GM21515 (cell line): ENCODE data around the gene NEDD9.

ENCODE experiments used
- ATAC-seq: cut with Tn5 transposase; IDR thresholded peaks from one replicate; pipeline ENCODE4 v1.9.1; 2021; ENCODE audit not compliant: unreplicated experiment

Gene NEDD9

DNA sequence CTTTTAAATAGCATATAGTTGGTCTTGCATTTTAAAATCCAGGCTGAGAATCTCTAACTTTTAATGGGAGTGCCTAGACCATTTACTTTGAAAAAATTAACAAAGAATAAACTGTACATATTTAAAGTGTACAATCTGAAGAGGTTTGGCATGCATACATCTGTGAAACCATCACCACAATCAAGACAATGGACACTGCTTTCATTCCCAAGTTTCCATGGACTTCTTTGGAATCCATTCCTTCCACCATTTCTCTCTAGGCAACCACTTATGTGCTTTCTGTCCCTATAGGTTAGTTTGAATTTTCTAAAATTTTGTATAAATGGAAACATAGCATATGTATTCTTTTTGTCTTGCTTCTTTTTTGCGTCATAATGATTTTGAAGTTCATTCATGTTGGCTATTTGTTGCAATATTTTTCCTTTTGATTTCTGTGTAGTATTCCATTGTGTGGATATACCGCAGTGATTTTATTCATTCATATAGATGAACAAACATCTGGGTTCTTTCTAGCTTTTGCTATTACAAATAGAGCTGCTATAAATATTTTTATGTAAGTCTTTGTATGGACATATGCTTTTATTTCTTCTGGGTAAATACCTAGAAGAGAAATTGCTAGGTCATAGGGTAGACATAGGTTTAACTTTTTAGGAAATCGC, 50.9 kb downstream of the NEDD9 start:
- no peak for ATAC-seq

DNA sequence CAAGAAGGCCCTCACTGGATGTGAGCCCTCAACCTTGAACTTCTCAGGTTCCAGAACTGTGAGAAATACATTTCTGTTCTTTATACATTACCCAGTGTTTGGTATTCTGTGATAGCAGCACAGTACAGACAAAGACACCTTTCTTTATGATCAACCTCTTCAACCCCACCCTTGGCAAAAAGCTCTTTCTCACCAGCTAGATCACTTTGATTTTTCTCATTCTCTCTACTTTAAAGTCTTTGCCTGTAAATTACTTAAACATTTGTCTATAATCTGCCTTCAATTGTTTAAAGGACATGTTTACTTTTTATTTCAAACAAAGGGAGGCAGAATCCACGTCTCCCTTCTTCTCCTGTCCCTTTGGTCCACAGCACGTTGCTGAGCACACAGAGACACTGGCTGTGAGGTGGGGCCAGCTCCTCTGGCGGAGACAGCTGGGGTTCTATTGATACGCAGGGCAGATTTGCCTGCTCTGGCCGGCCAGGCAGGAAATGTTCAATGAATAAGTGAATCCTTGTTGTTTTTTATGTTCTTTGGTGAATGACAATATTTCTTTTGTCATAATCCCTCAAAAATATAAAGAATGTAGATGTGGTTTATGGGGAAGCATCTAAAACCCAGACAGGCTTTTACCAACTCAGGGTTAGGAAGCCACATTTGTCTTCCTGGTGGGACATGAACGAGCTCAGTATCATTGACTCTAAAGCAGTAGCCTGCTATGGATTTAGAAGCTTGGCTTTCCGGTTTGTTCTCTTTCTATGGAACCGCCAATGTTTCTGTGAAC, 52.9 kb downstream of the NEDD9 start:
- no peak for ATAC-seq

DNA sequence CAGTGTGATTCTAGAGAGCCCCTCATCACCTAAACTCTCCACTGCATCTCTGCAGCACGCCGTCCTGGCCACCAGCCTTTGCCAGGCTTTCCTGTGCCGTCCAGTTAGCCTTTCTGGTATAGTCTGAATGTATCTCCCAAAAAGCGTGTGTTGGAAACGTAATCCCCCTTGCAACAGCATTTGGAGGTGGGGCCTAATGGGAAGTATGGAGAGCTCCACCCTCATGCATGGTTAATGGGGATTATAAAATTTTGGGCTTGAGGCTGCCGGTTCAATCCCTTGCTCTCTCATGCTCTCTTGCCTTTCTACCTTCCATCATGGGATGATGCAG, 53.4 kb downstream of the NEDD9 start:
- no peak for ATAC-seq

DNA sequence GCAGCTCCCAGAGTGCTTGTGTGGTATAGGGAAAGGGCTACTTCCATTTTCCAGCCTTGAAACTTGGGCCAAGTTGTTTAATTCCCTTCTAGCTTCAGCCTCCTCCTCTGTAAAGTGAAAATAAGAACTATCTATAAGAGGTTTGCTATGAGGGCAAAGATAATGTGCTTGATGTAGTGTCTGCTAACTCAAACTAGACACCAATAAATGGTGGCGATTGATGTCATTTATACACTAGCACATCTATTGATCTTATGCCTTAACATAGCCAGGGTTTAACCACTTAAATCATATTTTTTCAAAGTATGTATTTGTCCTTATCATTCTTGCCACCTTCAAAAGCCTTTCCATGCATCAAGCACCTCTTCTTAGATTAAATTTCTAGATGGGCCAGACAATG, 55.2 kb downstream of the NEDD9 start:
- no peak for ATAC-seq

DNA sequence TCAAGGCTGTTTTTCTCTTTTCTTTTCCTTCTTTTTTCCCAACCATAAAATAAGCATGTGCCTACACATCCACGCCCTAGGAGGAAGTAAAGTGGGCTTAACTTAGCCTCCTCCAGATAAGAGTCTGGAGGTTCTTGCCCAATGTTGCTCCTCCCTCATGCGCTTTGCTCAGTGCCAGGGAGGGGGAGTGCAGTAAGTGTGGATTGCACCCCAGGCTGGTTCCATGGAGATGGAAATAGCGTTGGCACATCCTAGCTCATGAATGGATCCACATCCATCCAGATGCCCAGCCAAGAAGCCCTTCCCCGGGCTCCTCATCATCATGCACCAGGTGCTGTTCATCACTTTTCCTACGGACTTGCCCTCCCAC, 58.2 kb downstream of the NEDD9 start:
- no peak for ATAC-seq

DNA sequence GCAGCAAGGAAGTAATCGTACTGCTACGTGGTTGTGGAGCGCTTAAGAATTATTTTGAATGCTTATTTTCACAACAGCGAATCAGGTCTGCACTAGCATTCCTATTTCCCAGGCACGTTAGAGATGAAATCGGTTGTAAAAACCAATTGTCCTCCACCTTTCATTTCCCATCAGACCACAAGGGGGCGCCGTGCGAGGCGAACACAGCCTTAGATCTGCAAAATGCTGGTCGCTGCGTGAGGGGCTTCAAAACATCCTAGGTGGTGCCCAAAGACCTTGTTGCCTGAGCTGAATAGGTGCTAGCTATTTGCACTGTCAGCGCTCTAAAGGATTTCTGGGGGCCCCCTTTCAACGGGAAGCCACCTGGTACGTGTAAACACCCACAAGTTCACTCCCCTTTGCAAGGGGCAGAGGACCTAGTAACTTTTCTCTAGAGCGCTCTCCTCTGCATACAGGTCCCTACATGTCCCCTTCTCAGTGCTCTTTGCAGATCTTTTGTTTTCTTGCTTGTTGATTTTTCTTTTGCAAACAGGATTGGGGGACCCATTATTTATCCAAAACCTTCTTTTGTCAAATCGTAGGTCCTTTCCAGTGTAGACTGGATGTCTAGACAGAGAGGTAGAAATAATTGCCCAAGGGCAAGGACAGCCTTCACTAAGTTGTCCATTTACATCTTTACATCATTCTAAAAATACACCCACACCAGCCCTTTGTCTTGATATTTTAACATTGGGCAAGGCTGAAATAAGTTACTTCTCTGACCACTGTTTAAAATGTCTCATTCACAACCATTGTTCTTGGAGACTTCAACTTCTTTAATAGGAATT, 59.8 kb downstream of the NEDD9 start:
- no peak for ATAC-seq

DNA sequence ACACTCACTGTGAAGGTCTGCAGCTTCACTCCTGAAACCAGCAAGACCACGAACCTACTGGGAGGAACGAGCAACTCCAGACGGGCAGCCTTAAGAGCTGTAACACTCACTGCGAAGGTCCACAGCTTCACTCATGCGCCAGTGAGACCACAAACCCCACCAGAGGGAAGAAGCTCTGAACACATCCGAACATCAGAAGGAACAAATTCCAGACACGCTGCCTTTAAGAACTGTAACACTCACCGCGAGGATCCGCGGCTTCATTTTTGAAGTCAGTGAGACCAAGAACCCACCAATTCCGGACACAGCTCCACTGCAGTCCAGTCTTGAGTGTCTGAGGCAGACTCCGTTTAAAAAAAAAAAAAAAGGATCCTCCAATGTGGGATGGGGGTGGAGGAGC, 60.5 kb downstream of the NEDD9 start:
- no peak for ATAC-seq

DNA sequence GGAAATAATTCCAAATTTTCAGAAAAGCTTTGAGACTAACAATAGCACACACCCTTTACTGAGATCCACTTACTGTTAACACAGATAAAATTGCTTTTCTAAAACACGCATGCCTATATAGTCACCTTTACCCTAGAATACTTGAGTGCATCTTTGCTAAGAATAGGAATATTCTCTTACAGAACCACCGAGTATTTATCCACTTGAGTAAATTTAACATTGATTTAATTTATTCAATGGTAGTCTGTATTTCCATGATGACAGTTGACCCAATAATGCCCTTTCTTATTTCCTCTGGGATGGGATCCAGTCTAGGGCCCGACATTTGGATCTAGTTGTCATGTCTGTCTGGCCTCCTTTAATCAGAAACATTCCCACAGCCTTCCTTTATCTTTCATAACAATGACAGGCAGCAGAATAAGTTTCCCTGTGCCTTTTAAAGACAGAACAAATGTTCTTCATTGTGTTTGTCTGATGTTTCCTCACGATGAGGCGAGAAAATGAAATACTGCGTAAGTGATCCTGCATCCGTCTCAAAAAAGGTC, 64.3 kb downstream of the NEDD9 start:
- no peak for ATAC-seq

DNA sequence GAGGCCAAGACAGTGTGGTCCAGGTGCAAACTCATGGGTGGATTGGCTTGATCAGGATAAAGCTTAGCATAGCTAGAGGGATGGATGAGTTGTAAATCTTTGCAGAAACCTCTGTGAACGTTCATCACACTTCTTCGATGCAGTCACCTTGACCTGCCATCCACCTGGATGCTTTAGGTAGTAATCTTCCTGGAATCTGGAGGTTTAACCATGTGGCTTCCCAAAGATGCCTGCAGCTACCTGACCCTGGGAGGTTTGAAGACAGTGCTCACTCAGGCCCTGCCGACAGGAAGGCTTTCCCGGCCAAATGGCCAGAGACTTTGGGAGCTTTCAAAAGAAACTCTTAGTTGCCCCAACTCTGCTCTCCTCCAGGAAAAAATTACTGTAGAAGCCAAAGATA, 65.5 kb downstream of the NEDD9 start:
- ATAC-seq, result no peak

DNA sequence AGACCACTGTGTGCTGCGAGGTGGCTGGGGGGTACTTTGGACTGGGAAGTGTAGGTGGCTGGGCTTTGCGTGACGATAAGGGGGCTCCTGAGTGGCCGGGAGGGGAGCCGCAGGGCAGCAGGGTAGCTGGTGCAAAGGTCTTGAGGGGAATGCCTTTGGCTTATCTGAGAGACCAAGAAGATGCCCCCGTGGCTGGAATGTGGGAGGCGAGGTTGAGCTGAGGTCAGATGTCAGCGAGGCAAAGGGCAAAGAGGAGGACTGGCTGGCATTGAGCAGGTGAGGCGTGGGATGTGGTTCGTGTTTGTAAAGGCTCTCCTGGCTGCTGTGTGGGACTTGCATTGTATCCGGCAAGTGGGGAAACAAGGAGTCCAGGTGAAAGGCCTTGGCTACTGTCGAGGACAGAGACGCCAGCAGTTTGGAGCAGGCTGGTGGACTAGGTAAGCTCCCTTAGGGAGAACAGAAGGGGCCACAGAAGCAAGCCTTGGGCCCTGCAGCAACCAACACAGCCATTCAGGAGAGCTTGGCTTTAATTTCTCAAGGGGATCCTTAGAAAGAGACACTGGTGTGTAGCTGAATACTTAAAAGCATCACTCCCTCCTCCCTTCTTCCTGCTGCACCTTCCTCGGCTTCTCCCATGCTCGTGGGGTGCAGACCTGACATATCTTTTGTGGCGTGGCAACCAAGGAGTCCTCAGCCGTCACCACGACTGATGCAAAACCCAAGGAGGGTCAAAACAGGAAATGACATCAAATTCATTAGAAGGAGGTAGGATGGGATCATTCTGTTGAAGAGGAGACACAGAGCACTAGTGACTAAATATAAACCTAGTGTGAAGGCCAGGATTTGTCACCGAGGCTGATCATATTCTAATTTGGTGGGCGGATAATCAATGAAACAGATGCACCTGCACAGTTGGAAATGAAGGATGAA, 67.5 kb downstream of the NEDD9 start:
- no peak for ATAC-seq

DNA sequence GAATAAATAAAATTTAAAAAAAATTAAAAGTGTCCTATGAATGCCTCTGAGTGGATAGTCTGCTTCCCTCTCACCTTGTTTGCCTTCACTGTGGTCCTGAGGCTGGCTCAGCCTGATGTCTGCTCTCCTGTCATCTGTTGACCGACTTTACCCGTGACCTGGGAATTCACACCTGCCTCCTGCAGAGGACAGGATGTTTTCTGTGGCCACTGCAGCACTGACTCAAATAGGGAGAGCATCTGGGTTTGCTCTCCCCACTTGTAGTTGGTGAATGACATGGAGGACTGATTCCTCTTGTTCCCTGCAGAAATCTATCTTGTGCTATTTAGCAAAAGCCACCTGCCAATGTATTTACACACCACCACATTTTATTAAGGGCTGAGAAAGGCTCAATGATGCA, 68.5 kb downstream of the NEDD9 start:
- ATAC-seq, result no peak

DNA sequence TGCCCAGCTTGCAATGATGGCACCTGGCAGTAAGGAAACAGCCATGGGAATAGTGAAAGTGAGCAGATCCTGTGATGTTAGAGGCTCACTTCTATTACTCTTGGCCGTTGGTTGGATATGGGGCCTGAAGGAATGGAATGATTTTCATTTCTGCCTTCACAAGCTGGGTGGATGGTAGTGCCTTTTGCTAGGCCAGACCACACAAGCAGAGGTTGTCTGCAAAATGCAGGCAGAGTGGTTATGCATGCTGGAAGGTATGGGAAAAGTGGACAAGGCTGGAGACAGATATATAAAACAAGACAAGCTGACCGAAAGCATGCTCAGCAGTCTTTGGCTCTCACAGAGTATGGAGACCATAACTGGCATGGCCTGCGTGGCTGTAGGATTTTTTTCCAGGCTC, 70.2 kb downstream of the NEDD9 start:
- ATAC-seq, result no peak

DNA sequence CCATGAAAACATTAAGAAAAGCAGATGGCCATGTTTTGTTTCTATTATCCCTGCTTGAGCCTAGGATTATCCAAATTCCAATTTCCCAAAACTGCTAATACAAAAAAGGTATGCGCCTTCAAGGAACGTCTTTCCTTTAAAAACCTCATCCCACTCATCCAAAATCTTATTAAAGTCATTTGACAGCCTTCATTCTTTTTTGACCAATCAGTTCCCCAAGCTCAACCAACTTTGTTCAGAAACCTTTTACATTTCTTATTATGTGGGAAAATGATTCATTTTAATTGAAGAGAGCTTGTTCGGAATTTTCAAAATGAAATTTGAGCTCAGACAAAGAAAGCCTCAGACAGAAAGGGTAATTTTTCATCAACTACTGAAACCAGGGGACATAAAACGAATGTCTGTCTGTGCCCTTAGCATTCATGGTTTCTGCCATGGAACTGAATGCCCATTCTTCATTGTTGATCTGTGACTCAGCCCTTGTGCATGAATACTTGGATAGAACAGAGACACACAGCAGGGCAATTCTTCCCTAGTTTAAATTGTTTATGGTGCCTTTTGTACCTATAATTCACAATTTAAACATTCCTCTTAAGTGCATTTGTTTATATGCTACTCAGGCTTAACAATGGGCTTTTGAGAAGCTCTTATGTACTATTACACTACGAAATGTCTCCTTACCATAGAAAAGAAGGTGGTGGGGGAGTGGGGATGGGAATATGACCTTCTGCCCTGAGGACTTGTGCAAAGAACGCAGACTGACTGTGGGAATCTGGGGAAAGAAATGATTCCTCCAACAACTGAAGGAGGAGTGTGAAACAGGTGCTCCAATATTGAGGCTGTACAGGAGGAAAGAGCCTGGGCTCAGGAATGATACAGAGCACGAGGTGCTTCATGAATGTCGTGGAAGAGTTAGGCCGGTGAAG, 71.2 kb downstream of the NEDD9 start:
- no peak for ATAC-seq

DNA sequence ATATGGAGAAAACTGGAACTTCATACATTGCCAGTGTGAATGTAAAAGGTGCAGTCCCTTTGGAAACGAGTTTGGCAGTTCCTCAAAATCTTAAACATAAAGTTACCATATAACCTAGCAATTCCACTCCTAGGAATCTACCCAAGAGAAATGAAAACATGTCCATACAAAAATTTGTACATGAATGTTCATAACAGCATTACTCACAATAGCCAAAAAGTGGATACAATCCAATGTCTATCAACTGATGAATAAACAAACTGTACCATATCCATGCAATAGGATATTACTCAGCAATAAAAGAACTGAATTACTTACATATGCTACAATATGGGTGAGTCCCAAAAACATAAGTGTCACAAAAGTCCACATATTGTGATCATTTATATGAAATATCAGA, 72.3 kb downstream of the NEDD9 start:
- no peak for ATAC-seq

DNA sequence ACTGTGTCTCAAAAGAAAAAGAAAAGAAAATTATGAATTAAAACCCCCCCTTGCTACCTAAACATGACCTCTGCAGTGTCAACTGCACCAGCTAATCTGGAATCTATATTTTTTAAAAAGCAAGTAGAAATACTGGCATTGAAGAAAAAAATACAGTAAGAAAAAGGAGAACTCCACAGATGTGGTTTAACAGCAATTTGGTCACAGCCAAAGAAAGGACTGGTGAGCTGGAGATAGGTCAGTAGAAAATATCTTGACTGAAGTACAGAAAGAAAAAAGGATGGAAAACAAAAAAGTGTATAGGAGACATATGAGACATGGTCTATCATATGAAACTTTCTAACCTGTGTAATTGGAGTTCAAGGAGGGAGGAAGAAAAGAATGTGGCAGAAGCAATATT, 76.9 kb downstream of the NEDD9 start:
- ATAC-seq, result no peak

DNA sequence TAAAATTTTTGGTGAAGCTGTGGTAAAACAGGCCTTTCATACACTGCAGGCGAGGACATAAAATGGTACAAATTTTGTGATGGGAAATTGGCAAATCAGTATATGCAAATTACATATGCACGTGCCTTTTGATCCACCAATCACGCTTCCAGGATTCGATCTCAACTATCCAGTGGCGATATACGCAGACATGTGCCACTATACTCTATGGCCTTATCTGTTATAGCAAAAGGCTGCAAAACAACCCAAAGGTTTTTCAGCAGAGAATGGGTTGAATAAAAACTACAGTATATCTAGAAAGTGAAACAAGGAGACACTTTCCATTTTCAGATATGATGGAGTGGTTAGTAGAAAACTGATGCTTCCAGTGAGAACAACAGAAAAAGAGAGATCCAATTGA, 79.0 kb downstream of the NEDD9 start:
- ATAC-seq, result no peak

DNA sequence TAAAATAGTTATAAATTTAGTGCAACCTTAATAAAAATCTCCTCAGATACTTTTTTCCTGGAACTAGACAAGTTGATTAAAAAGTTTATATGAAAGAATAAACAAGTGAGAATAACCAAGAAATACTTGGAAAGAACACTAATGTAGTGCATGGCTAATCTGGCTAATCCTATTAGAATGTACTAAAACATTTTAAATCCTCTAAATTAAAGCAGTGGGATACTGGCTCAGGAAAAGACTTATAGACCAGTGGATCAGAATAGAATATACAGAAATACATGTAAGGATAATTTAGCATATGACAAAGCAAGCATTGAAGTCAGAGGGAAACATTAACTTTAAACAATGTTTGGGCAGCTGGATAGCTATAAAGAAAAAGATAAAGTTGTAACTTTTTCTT, 79.9 kb downstream of the NEDD9 start:
- ATAC-seq, result no peak

DNA sequence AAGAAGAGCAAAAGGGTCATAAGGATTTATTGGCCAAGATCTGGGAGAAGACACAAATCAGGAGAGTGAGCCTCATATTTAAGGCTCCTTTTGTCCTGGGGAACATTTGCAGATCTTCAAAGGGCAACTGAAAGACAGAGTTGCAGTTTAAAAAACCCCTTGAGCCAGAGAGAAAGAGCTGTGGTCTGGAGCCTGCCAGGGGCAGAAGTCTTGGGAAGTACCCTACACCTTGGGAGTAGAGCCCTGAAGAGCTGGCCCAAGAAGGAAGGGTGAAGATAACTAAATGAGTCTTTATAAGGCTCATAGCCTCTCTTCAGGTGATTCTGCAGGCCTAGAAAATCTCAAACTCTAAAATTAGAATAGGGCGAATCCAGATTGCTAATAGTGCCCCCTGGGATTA, 81.0 kb downstream of the NEDD9 start:
- ATAC-seq, result no peak

DNA sequence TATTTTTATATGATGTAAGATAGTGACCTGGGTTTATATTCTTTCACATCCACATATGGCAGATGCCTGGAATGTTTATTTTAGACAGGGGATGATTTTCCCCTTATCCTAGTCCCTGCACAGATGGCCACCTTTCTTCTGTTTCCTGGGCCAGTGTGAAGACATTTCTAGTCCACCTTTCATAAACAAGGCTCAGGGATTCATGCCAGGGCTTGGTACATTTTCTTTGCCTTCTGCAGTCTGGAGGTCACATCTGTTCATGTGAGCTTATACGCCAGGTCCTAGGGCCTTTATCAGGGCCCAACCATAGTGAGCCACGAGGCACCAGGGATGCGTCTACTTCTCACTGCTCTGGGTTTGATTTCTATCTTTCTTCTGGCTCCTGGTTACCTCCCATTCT, 82.9 kb downstream of the NEDD9 start:
- no peak for ATAC-seq
